Lung (tissue), 12 donors: ENCODE data around the gene STK38L. TPM values are rescaled to one million over a fixed set of nuclear protein-coding genes. Genes with fewer than 3 reads are reported as not detected.

ENCODE experiments used
- ATAC-seq: fragments of 200-7000 bp; cut with Tn5 transposase; one replicate; pipeline ENCODE4 v1.9.1; 2020; ENCODE audit warnings: moderate number of reproducible peaks; ENCODE audit not compliant: insufficient read depth, low FRiP score
- DNase-seq, 3 donors: peaks; one replicate each; pipeline ENCODE4 v3.0.0-alpha.2; 2013 to 2017
- H3K27ac ChIP-seq, 2 donors: one replicate each; pipeline ENCODE4 v1.5.1; 2013; ENCODE audit warnings: mild to moderate bottlenecking in 2 of 2, moderate library complexity in 2 of 2, control low read depth in 1 of 2, inconsistent platforms in 1 of 2, low read depth in 1 of 2, low read length in 1 of 2
- H3K27me3 ChIP-seq, 3 donors: one replicate each; pipeline ENCODE4 v1.5.1; 2013; ENCODE audit warnings: low read length in 2 of 3; ENCODE audit not compliant: control insufficient read depth in 3 of 3, insufficient read depth in 3 of 3
- H3K36me3 ChIP-seq, 4 donors: one replicate each; pipeline ENCODE4 v1.5.1; 2013; ENCODE audit warnings: low read length in 4 of 4, mild to moderate bottlenecking in 1 of 4, moderate library complexity in 1 of 4; ENCODE audit not compliant: control insufficient read depth in 4 of 4, insufficient read depth in 4 of 4
- H3K4me1 ChIP-seq, 5 donors: one replicate each; pipeline ENCODE4 v1.5.1; 2013; ENCODE audit warnings: low read length in 5 of 5, mild to moderate bottlenecking in 2 of 5, moderate library complexity in 1 of 5; ENCODE audit not compliant: control insufficient read depth in 5 of 5, insufficient read depth in 5 of 5
- H3K4me3 ChIP-seq: one replicate; pipeline ENCODE4 v1.5.1; 2013; ENCODE audit warnings: mild to moderate bottlenecking, control low read depth, moderate library complexity
- H3K9ac ChIP-seq, 2 donors: one replicate each; pipeline ENCODE4 v1.5.1; 2013; ENCODE audit warnings: low read length in 2 of 2, control low read depth in 1 of 2; ENCODE audit not compliant: insufficient read depth in 1 of 2
- H3K9me3 ChIP-seq, 4 donors: one replicate each; pipeline ENCODE4 v1.5.1; 2013; ENCODE audit warnings: low read length in 3 of 4, mild to moderate bottlenecking in 1 of 4, moderate library complexity in 1 of 4; ENCODE audit not compliant: control insufficient read depth in 4 of 4, insufficient read depth in 3 of 4
- CTCF ChIP-seq: IDR thresholded peaks from 2 replicates; pipeline ENCODE4 v1.5.1; 2012; ENCODE audit warnings: mild to moderate bottlenecking; ENCODE audit errors: control extremely low read depth, extremely low read depth
- WGBS, 2 donors: extraction: QIAGEN DNeasy Blood & Tissue Kit; methylation state at CpG; one replicate each; pipeline ENCODE4 v1.1.7; 2013; 5-methylcytosine and 5-hydroxymethylcytosine counted together
- polyA plus RNA-seq, 2 donors: library from polyadenylated mRNA; stranded (reverse); fragments of 200-250 nt; gene quantifications; one replicate each; pipeline ENCODE4 v1.2.1, GENCODE V29; 2013
- total RNA-seq, 2 donors: library from RNA; depleted of rRNA in 1 of 2; stranded (reverse); fragments of >200 nt in 1 of 2; gene quantifications; one replicate each; pipeline ENCODE4 v1.2.1, GENCODE V29; 2014 to 2021
- donor health status: control.
- donor health status: control.
- donor health status: Bipolar disorder and iron deficiency.
- donor health status: healthy.
- donor health status: DM: yes; HTN: yes; CAD: no.

Gene STK38L
- total and polyA plus RNA-seq, 4 donors: 6.5 to 41.5 (median 18.5) TPM

GRCh38 chr12:27338473-27338872 lies 94.4 kb downstream of the STK38L start:
- H3K27ac ChIP-seq: no peak overlapping the region
- peaks cover 0 to 6% (median 0%) of the 10 kb centered on the region in 5 donors for H3K4me1 ChIP-seq
- H3K9me3 ChIP-seq: no peaks in the 10 kb centered on the region
- DNase-seq (no peak), ATAC-seq (no peak)
- no peak overlapping the region for H3K9ac ChIP-seq
- H3K27me3 ChIP-seq: peaks cover 0 to 8% (median 6%) of the 10 kb centered on the region in 3 donors
- no peaks in the 10 kb centered on the region for H3K36me3 ChIP-seq
- no peak for TF ChIP-seq CTCF
- H3K4me3 ChIP-seq: no peak overlapping the region
- 95 to 96% methylated on average over 1 of the region's 1 CpG for WGBS, 2 donors

- DNase-seq (no peak), ATAC-seq (no peak)
- Histone ChIP-seq H3K27me3 (no peaks in the 10 kb centered on the region), H3K9me3 (no peaks in the 10 kb centered on the region), H3K36me3 (no peaks in the 10 kb centered on the region), H3K4me3 (no peak overlapping the region), H3K4me1 (no peaks in the 10 kb centered on the region), H3K27ac (no peak overlapping the region), H3K9ac (no peak overlapping the region)
- WGBS, 2 donors: 81 to 82% methylated on average over 3 of the region's 3 CpGs
- TF ChIP-seq CTCF: no peak
Observed at GRCh38 chr12:27340971-27341370, 96.9 kb downstream of the STK38L start.

GRCh38 chr12:27342536-27342935 lies 98.5 kb downstream of the STK38L start:
- no peaks in the 10 kb centered on the region for H3K36me3 ChIP-seq
- ATAC-seq: no peak
- no peaks in the 10 kb centered on the region for H3K27me3 ChIP-seq
- H3K27ac ChIP-seq: no peak overlapping the region
- no peak overlapping the region for H3K4me3 ChIP-seq
- no peak overlapping the region for H3K9ac ChIP-seq
- H3K4me1 ChIP-seq: no peaks in the 10 kb centered on the region
- TF ChIP-seq CTCF: no peak
- H3K9me3 ChIP-seq: peaks cover 0 to 3% (median 0%) of the 10 kb centered on the region in 4 donors
- no peak for DNase-seq
- 98 to 99% methylated on average over 2 of the region's 2 CpGs for WGBS, 2 donors
